Sigmoid colon (tissue), 4 donors: ENCODE data around the gene SLC13A1.

Experiments used
- POLR2AphosphoS5 ChIP-seq, 4 donors: sonication (generic); formaldehyde crosslinking; IDR thresholded peaks; one replicate each; pipeline ENCODE4 v1.6.1; 2017; ENCODE audit warnings: antibody characterized with exemption in 4 of 4
- TF ChIP-seq, protein P1 (sequence below), 4 experiments: fragments of 450-650 bp in 3 of 4; fragments of 200-600 bp in 1 of 4; IDR thresholded peaks; one replicate each; pipeline ENCODE4 v1.5.1; 2016 to 2019; ENCODE audit warnings: antibody characterized with exemption in 4 of 4, mild to moderate bottlenecking in 3 of 4, moderate library complexity in 2 of 4

DNA sequence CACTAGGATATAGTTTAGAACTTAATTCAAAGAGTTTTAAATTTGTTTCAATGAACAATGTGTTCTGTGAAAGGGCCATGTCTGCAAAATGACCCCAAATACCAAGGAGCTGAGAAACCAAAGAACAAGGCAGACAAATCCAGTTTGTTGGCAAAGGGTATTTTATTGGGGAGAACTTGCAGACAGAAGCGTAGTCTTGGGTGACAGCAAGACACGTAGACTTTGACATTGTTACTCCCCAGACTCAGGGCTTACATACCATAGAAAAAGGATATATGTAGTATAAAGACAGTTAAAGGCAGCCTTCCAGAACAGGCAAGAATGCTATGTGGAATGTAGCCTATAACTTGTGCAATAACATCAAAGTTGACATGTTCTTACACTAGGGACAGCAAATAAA, 109.3 kb downstream of the SLC13A1 start:
- TF ChIP-seq POLR2AphosphoS5 (IDR thresholded peaks at IDR 0.05): no peak
- TF ChIP-seq, protein P1, sequence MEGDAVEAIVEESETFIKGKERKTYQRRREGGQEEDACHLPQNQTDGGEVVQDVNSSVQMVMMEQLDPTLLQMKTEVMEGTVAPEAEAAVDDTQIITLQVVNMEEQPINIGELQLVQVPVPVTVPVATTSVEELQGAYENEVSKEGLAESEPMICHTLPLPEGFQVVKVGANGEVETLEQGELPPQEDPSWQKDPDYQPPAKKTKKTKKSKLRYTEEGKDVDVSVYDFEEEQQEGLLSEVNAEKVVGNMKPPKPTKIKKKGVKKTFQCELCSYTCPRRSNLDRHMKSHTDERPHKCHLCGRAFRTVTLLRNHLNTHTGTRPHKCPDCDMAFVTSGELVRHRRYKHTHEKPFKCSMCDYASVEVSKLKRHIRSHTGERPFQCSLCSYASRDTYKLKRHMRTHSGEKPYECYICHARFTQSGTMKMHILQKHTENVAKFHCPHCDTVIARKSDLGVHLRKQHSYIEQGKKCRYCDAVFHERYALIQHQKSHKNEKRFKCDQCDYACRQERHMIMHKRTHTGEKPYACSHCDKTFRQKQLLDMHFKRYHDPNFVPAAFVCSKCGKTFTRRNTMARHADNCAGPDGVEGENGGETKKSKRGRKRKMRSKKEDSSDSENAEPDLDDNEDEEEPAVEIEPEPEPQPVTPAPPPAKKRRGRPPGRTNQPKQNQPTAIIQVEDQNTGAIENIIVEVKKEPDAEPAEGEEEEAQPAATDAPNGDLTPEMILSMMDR (IDR thresholded peaks at IDR 0.05): no peak
